HG02885 (cell line): ENCODE results near the gene LAYN.

ENCODE experiments used
- ATAC-seq: cut with Tn5 transposase; IDR thresholded peaks from one replicate; pipeline ENCODE4 v1.9.1; 2021; ENCODE audit warnings: mild to moderate bottlenecking; ENCODE audit not compliant: unreplicated experiment, poor library complexity

LAYN gene

DNA sequence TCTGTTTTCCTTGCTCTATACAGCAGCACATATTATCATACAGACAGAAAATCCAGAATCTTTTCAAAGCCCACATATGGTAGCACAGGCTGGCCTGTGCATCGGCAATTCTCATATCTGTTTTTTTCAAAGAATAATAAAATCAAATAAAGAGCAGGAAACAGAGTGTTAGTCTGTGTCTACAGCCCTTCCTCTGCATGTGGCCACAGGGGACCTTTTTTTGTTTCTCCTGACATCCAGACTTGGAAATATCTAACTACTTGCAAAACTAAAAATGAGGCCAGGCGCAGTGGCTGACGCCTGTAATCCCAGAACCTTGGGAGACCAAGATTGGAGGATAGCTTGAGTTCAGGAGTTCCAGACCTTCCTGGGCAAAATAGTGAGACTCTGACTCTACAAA lies 20.3 kb downstream of the LAYN start:
- ATAC-seq = no peak

- ATAC-seq = no peak
Measured at GRCh38 chr11:111561306-111561705, 20.8 kb downstream of the LAYN start.

DNA sequence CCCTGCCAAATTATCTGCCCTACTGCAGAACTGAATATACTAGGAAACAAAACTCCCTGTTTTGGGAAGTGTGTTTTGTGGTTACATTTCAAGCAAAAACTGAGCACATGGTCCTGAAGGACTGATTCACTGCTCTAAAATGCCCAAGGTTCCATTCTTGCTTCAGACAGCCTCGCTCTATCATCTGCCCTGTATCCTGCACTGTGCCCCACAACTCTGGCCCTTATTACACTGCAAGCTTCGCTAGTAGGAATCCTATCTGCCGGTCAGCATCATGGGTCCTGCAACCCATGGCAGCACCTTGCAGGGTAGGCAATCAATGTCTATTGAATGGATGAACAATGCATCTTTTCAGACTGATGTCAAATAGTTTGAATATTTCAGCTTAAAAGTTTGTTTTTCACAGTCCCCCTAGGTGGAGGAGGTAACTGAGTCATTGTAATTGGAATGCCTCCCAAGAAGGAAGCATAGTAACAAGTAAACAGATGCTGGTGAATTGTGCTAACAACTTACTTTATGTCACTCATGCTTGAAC lies 21.3 kb downstream of the LAYN start:
- ATAC-seq = no peak

- no peak for ATAC-seq
Measured at GRCh38 chr11:111562692-111563389, 22.3 kb downstream of the LAYN start.

DNA sequence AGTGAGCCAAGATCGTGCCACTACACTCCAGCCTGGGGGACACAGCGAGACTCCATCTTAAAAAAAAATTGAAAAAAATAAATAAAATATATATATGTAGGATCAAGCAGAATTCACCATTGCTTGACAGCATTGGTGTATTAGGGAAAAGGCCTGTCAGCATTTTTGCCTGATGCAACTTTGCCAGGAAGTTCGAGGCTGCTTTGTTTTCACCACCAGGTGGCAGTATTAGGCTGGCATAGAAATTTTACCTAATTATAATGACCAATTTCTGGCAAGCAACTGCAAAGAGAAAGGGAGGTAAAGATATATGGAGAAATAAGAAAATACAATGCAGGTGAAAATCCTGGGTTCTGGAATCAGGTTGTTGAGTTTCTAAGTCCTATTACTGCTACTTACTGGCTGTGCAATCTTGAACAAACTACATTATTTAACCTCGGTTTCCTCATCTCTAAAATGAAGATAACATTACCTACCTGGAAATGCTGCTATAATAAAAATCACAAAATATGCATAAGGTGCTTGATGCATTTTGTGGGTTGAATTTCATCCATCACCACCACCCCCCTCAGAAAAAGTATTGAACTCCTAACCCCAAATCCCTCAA lies 24.7 kb downstream of the LAYN start:
- ATAC-seq = no peak

DNA sequence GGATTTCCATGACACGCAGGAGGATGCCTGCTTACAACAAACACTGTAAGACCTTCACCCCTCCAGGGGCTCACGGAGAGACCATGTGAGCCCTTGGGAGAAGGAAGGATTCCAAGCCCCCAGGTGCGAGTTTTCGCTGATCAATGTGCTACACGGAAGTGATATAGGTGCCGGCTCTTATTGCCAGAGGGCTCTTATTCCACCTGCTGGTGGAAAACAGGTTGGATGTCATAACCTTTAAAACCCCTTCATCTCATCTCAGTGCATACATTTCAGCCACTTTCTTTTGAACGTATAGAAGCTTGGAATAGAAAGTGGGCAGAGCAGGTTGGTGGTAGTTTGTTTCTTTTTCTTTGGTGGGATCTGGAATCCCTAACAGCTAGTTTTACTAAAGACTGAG lies 25.8 kb downstream of the LAYN start:
- no peak for ATAC-seq

- no peak for ATAC-seq
Measured at GRCh38 chr11:111569476-111569875, 29.0 kb downstream of the LAYN start.

GRCh38 chr11:111570796-111571195 lies 30.3 kb downstream of the LAYN start:
- ATAC-seq = no peak

- no peak for ATAC-seq
Measured at GRCh38 chr11:111571829-111572501, 31.4 kb downstream of the LAYN start.

DNA sequence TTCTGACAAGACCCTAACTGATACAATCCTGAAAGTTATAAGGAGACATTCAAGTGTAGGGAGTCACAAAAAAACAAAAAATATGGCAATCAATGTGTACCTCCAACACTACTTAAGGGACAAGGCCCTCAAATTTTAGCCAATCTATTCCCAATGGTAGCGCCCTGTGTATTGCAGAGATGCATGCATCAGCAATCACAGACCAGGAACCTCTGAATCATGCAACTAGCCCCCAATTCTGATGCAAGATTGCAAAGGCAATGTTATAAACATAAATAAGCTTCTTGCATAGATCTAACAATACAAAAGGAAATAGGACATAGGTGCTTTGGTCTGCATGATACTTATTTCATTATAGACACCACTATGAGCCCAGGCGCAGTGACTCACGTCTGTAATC lies 32.1 kb downstream of the LAYN start:
- ATAC-seq = no peak

DNA sequence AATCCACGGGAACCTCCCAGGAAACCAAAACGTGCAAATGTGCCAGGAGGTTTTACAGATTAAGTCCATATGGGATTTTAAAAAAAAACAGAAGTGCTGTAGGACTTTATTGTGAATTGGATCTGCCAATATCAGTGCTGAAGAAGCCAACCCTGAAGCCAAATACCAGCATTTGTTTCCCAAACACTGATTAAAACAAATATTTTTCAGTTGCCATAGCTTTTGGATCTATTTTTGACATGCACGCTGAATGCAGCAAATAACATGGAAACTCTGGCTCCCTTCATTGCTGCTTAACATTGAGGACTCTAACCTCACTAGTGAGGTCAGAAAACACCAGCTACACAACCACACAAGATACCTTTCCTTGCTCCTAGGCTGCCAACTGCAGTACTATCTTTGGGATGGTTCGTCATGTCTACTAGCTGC lies 33.3 kb downstream of the LAYN start:
- no peak for ATAC-seq

GRCh38 chr11:111574373-111575225 lies 34.1 kb downstream of the LAYN start:
- ATAC-seq = peak; percentile 76

GRCh38 chr11:111575740-111576139 lies 35.2 kb downstream of the LAYN start:
- ATAC-seq = no peak

DNA sequence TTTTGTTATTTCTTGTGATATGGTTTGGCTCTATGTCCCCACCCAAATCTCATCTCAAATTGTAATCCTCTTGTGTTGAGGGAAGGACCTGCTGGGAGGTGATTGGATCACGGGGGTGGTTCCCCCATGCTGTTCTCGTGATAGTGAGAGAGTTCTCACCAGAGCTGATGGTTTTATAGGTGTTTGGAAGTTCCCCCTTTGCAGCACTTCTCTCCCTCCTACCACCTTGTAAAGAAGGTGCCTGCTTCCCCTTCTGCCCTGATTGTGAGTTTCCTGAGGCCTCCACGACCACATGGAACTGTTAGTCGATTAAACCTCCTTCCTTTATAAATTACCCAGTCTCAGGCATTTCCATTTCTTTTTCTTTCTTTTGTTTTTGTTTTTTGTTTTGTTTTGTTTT lies 37.3 kb downstream of the LAYN start:
- ATAC-seq = no peak

DNA sequence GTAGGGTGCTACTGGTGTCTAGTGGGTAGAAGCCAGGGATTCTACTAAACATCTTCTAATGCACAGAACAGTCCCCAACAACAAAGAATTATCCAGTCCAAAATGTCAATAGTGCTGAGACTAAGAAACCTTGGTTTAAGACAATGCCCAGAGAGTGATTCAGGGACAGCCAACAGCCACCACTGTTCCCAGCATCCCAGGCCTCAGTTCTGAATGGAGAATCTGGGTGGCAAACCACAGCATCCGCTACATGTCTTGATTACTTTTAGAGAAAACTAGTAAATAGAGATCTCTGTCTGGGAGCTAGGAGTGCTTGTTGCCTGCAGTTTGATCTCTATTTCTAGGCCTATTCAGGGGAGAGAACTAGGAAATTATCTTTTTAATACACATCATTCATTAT lies 40.8 kb downstream of the LAYN start:
- ATAC-seq = no peak

DNA sequence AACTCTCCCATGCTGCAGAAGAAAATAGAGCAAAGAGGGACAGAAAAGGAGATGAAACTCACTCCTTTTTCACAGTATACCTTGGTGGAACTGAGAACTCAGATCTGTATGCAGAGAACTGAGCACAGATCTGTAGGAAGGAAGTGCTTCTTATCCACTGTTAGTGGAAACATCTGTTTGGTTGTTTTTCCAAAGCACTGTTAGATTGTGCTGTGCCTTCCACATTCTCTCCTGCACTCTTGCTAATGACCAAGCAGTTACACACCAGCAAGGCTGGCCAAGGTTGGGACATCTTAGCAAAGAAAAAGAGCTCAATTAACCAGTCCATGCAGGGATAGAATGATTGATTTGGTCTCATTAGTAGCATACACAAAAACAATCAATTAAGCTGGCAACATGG lies 41.6 kb downstream of the LAYN start:
- ATAC-seq = no peak

- ATAC-seq = no peak
Measured at GRCh38 chr11:111582881-111583280, 42.4 kb downstream of the LAYN start.

DNA sequence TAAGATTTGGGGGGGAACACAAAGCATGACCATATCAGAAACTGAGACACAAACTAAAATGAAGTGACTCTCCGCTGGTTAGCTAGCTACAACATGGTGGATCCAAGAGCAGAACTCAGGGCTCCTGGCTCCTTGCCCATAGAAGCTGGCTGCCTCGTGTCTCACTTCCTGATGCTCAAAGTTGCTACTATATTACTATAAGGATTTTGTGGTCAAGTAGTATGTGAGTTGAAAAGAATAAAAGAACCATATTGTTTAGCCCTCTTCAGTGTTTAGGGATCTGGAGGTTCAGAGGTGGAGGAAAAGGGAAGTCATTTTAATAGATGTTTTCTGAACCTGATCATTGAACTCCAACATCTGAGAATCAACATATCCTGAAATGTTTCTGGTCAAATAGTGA lies 44.9 kb downstream of the LAYN start:
- no peak for ATAC-seq

- ATAC-seq = peak; percentile 60
Measured at GRCh38 chr11:111586388-111586831, 45.9 kb downstream of the LAYN start.

GRCh38 chr11:111589114-111589513 lies 48.6 kb downstream of the LAYN start:
- ATAC-seq = no peak
